ENCODE data around the gene LAIR1.
"Not testable (repeated sequence)": the region's sequence is repeated elsewhere in the genome, so short reads cannot be mapped to it uniquely, and the experiment has no call there.

The LAIR1 gene

DNA sequence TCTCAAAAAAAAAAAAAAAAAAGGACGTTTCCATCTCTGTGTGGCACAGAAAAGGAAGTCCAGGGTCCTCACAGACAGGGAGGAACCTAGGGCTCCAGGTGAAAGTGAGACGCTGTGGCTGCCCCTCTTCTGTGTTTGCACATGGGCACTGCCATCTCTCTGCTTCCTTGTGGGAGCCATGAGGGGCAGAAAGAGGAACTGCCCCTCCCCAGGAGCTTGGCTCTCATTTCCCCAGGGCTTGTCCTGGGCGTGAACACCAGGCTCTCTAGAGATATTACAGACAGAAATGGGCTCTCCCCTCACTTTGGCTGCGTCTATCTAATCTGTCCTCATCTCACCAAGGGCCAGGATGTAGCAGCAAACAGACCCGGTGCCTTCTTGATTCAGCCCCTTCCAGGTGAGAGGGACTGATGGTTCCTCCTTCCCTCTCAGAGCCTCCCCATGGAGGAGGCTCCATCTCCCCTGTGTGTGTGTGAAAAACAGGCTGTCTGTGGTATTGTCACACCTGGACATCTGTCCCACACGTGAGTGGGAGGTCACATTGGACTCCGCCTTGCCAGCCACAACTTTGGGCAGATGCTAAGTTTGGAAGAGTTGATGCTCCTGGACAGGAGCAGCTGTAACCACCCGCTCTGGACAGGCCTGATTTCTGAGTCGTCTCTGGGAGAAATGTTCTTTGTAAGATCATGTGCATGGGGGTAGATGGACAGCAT lies 24.9 kb downstream of the LAIR1 start:
- no peak for DNase-seq

GRCh38 chr19:54338521-54338920 lies 26.2 kb downstream of the LAIR1 start:
- no peak for DNase-seq

DNA sequence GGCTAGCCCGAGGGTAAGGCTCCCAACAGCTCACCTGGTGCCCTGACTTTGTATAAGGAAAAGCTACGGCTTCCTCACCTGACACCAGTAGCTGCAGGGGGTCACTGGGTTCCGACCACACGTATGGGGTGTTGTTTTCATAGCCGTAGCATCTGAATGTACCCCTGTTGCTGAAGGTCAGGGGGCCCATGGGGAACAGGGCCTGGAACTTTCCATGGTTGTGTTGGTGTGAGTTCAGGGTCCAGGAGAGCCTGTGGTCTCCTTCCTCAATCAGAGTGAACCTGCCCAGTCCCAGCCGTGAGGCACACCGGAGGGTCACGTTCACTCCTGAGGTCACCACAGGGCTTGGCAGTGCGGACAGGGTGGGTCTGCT lies 26.9 kb downstream of the LAIR1 start:
- DNase-seq = no peak

- DNase-seq = no peak
Measured at GRCh38 chr19:54336893-54337857, 27.6 kb downstream of the LAIR1 start.

GRCh38 chr19:54335979-54336892 lies 28.5 kb downstream of the LAIR1 start:
- no peak for DNase-seq

GRCh38 chr19:54335164-54335563 lies 29.6 kb downstream of the LAIR1 start:
- DNase-seq = no peak

- no peak for DNase-seq
Measured at GRCh38 chr19:54333586-54334298, 31.0 kb downstream of the LAIR1 start.

GRCh38 chr19:54332149-54332548 lies 32.6 kb downstream of the LAIR1 start:
- DNase-seq = no peak

- DNase-seq = no peak
Measured at GRCh38 chr19:54331626-54332025, 33.1 kb downstream of the LAIR1 start.

DNA sequence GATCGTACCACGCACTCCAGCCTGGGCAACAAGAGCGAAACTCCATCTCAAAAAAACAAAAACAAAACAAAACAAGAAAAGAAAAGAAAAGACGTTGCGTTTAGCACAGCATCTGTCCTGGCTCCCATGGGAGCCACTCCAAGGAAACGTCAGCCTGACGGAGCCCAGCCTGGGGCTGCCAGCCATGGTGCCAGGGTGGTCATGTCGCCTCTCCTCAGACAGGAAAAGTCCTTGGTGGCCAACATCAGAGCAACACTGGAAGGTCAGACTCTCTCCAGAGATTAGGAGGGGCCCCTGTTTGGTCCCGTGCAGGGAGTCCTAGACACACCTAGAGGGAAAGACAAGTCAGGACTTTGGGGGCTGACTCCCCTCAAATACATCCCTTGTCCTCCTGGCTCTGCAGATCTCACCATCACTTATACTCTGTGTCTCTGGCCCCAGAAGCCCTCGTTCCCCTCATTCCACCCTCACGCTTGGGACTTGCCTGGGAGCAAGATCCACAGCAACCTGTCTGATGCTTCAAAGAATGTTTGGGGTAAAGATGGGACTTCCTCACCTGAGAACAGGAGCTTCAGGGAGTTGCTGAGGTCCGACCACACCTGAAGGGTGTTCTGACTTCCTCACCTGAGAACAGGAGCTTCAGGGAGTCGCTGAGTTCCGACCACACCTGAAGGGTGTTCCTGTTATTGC lies 35.1 kb downstream of the LAIR1 start:
- no peak for DNase-seq

DNA sequence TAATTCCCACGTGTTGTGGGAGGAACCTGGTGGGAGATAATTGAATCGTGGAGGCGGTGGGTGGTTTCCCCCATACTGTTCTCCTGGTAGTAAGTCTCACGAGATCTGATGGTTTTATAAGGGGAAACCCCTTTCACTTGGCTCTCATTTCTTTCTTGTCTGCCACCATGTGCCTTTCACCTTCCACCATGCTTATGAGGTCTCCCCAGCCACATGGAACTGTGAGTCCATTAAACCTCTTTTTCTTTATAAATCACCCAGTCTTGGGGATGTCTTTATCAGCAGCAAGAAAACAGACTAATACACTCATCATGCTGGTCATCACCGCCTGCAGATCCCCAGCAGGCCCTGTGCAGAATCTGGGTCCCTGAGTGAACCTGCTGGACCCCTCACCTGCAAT lies 36.0 kb downstream of the LAIR1 start:
- DNase-seq = not testable (repeated sequence)

DNA sequence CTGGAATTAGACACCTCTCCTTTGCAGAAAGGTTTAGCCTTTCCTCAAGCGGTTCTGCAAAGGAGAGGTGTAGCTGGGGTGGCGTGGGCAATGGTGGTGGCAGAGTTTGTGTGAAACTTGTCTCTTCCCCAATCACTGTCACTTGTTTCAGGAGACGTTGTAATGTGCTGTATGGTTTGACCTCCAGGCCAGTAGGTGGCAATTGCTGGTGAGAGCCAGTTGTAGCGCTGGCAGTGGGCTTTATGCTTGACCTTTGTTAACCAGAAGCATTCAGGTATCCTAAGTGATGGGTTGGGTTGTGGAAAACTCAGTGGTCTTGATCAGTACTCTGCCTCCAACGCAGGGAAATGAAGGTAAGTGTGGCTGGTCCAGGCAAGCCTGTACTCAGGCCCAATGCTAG lies 39.1 kb downstream of the LAIR1 start:
- DNase-seq = no peak

GRCh38 chr19:54325194-54325621 lies 39.5 kb downstream of the LAIR1 start:
- DNase-seq = peak; percentile 34

DNA sequence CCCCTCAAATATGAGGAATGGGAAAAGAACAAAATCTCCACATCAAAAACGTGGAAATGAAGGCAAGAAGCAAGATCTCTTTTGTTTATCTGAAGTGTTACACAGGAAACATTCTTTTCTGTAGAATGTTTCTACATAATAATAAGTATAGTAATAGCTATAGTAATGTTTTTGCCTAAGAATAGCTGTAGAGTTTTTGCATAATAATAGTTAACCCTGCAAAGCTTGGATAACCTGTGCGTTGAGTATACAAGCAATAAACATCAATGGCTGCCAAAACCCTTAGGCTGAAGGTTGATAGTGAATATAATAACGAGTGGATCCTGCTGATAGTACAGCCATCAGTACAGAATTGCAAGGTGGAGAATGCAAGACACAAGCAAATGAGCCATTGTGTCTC lies 40.7 kb downstream of the LAIR1 start:
- no peak for DNase-seq

DNA sequence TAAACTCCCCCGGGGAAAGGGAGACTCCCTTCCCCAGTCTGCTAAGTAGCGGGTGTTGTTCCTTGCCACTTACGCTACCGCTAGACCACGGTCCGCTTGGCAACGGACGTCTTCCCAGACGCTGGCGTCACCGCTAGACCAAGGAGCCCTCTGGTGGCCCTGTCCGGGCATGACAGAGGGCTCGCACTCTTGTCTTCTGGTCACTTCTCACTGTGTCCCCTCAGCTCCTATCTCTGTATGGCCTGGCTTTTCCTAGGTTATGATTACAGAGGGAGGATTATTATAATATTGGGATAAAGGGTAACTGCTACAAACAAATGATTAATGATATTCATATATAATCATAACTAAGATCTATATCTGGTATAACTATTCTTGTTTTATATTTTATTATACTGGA lies 41.8 kb downstream of the LAIR1 start:
- not testable (repeated sequence) for DNase-seq

DNA sequence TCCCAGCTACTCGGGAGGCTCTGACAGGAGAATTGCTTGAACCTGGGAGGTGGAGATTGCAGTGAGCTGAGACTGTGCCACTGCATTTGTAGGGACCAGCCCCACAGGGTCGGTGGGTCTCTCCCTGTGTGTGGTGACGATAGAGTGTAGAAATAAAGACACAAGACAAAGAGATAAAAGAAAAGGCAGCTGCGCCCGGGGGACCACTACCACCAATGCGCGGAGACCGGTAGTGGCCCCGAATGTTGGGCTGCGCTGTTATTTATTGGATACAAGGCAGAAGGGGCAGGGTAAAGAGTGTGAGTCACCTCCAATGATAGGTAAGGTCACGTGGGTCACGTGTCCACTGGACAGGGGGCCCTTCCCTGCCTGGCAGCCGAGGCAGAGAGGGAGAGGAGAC lies 42.4 kb downstream of the LAIR1 start:
- DNase-seq = not testable (repeated sequence)

DNA sequence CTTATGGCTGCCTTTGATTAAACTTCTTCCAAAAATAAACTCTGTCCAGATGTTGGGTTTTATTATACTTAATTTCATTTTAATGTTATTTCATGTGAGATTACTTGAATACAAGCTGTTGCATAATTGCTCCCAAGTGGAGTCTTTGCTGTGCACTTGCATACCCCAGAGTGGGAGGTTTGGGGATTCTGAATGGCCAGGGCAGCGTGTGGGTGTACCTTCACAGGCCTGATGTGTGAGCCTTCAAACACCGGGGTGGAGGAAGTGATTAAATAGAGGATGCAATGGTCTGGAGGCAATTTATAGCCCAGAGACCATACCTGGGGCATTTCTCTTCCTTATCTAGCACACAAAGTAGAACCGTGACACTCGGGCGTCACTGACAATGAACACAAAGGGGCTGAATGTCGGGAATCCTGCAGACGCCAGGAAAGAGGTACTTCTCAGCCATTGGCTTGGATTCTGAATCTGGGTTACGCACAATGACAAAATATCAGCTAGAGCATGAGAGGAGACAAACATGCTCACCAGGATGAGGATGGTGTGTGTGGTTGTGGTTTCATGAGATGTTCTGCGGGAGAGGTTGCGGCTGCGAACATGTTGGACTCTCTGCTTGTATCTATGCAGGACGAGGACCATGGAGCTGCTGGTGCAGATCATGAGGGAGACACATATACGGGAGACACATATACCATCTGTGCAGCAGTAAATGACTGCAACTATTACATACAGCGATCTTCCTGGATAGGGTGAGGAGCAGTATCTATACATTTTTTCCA lies 44.6 kb downstream of the LAIR1 start:
- DNase-seq = no peak

DNA sequence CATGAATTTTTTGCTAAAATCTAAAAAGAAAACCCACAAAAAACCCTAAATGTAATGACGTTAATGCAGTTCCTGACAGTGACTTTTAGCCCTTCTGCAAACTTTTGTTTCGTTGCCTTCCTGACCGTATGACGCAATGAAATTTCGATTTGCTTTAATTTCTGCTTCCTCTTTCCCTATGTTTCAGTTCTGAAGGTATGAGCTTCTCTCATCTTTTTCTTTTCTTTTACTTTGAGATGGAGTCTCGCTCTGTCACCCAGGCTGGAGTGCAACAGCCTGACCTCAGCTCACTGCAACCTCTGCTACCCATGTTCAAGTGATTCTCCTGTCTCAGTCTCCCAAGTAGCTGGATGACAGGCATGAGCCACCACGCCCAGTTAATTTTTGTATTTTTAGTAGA lies 45.7 kb downstream of the LAIR1 start:
- DNase-seq = no peak

DNA sequence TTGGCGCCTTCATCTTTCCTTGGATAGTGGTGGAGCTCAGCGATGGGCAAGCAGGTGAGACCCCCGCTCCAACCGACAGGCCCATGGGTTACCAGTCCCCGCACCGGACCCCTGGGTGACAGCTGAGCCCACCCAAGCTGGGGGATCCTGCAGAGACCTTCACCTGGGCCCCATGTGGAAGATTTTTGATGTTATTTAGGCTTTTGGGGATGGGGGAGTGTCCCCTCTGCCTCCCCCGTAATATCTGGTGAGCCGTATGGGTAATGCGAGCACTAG lies 46.8 kb downstream of the LAIR1 start:
- DNase-seq = no peak

DNA sequence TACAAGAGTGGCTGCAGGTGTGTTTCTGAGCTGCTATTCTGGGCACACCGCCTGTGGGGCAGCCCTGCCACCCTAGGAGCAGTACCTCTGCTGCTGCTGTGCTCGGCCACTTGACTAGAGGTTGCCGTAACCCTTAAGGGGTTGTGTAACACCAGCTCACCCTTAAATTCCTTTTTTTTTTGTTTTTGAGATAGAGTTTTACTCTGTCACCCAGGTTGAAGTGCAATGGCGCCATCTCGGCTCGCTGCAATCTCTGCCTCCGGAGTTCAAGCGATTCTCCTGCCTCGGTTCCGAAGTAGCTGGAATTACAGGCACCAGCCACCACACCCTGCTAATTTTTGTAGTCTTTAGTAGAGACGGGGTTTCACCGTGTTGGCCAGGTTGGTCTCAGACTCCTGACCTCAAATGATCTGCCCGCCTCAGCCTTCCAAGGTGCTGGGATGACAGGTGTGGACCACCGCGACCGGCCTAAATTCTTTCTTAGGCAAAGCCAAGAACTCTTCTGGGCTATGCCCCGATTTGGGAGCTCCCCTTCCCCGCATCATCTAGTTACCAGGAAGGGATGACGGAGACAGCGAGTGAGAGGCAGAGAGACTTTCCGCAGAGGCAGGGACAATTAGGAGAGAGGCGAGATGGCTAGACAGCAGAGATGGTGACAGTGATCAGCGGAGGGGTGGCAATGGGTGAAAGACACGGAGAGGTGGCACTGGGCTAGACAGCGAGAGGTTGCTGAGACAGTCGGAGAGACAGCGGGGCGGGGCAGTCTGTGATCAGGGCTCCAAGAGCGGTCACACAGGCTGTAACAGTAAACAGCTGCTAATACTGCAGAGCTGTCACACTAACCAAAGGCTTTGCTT lies 47.4 kb downstream of the LAIR1 start:
- no peak for DNase-seq

Measured in fibroblast of skin of scalp (primary cell).